T-helper 17 cell (primary cell): Measurements from ENCODE around the gene PAN3. TPM values are rescaled to one million over a fixed set of nuclear protein-coding genes. Genes with fewer than 3 reads are reported as not detected.
A peak's percentile ranks its signal among the peaks of the same experiment; 100 is the strongest.

Source experiments
- ATAC-seq: fragments of 150-1000 bp; cut with Tn5 transposase; 2 replicates; pipeline ENCODE4 v1.10.0; 2021; ENCODE audit warnings: mild to moderate bottlenecking, moderate library complexity
- DNase-seq, 3 donors: peaks; one replicate each; pipeline versions ENCODE4 v3.0.0 to v3.0.0-alpha.2; 2020 to 2021
- H3K9me3 ChIP-seq: one replicate; pipeline ENCODE4 v1.7.0; 2013; ENCODE audit warnings: low read length, mild to moderate bottlenecking; ENCODE audit not compliant: control insufficient read depth, poor library complexity, severe bottlenecking
- H3K27ac Mint-ChIP-seq: one replicate; pipeline ENCODE4 v1.8.0; 2022; ENCODE audit warnings: mild to moderate bottlenecking, moderate library complexity, mixed read lengths
- H3K27me3 Mint-ChIP-seq: one replicate; pipeline ENCODE4 v1.8.0; 2022; ENCODE audit warnings: mixed read lengths
- H3K36me3 Mint-ChIP-seq: one replicate; pipeline ENCODE4 v1.8.0; 2022; ENCODE audit warnings: low read depth, mixed read lengths
- H3K4me1 Mint-ChIP-seq: one replicate; pipeline ENCODE4 v1.8.0; 2022; ENCODE audit warnings: mild to moderate bottlenecking, mixed read lengths
- H3K4me3 Mint-ChIP-seq: one replicate; pipeline ENCODE4 v1.8.0; 2022; ENCODE audit warnings: mild to moderate bottlenecking, moderate library complexity, mixed read lengths
- total RNA-seq, 4 donors: library from RNA in 2 of 4; stranded (reverse) in 2 of 4; gene quantifications; one replicate each; pipeline ENCODE4 v1.2.3 and lab custom pipeline; 2022 to 2026

The PAN3 gene
- total RNA-seq, 2 donors from 2014 or later, result 67.2 to 70.2 TPM

DNA sequence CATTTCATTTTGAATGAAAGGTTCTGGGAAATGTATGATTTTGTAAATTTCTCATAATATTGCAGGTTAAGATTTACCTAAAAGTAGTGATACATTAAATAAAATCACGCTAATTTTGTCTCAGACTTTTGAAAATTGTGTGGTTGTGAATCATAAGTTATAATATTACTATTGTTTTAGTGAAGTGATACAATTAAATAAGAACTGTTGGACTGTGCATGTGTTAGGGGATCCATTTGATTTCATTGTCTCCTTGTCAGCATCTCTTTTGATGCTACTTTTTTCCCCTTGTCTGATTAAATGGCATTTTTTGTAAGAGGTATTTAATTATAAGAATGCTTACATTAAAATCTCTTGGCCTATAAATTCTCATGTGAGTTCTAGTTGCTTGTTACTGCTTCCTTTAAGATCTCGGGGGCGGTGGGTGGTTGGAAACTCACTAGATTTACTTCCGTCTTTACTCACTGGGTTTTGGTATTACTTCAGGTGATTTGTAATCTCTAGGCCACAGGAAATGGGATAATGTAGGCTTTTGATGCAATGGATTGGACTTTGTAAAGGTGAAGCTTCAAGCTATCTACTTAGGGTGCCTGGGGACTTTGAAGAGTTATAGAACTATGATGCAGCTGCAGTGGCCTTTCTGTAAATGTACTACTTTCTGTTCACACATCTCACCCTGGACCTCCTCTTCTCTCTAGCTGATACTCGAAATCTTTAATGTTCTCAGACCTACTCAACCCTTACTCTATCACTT lies 66.5 kb downstream of the PAN3 start:
- Mint-ChIP-seq H3K27ac (peak overlapping the region; percentile 62), H3K36me3 (peaks cover 6% of the 10 kb centered on the region), H3K27me3 (no peaks in the 10 kb centered on the region), H3K4me1 (peaks cover 35% of the 10 kb centered on the region), H3K4me3 (peak overlapping the region; percentile 39)
- ATAC-seq (no peak), DNase-seq (no peak)
- no peaks in the 10 kb centered on the region for H3K9me3 ChIP-seq

GRCh38 chr13:28218679-28219078 lies 80.3 kb downstream of the PAN3 start:
- peaks cover 2% of the 10 kb centered on the region for H3K36me3 Mint-ChIP-seq
- ATAC-seq (no peak), DNase-seq (no peak)
- no peaks in the 10 kb centered on the region for H3K9me3 ChIP-seq
- peak overlapping the region; percentile 45 for H3K27ac Mint-ChIP-seq
- no peak overlapping the region for H3K4me3 Mint-ChIP-seq
- H3K4me1 Mint-ChIP-seq, result peaks cover 4% of the 10 kb centered on the region
- no peaks in the 10 kb centered on the region for H3K27me3 Mint-ChIP-seq

DNA sequence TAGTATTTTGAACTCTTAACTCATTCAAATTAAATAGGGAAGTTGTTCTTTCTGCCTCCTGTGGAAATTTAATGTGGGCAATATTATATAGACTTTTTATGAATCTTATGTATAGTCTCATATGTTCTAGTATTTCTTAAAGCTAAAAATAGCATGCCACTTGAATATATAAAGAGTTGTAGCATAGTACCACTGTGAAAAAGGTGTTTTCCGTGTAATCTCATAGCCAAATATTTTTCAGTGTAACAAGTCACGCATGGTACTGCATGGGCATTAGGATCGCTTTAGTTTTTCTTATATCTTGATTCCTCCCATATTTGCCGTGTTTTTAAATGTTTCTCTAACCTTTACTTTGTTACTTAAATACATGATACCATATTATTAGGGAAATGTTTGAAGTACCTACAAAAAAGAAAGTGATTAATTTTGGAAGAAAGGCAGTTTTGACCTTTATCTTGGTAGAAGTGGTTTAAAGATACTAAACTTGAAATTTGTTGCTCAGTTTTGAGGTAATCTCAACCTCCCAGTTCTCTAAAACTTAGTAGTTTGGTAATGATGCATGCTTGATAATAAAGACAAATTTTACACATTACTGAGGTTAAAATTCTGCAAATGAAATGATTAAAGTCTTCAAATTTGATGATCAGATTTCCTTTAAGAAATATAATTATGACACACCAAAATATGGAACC lies 81.2 kb downstream of the PAN3 start:
- Mint-ChIP-seq H3K4me3 (no peak overlapping the region), H3K4me1 (peaks cover 4% of the 10 kb centered on the region), H3K27ac (no peak overlapping the region), H3K36me3 (peaks cover 2% of the 10 kb centered on the region), H3K27me3 (no peaks in the 10 kb centered on the region)
- ATAC-seq (no peak), DNase-seq (no peak)
- H3K9me3 ChIP-seq, result no peaks in the 10 kb centered on the region

DNA sequence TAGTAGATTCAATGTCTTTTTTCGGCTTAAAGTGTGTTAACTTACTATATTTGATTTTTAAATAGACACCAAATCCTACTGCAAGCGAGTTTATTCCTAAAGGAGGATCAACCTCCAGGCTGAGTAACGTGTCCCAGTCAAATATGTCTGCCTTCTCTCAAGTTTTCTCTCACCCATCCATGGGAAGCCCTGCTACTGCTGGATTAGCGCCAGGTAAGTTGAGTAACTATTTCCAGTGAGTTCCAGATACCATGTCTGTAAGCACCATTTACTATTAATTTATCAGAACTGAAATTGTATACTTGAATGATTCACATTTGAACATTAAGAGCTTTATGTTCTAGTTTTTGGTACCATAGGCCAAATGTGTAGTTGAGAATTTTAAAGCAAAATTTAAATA lies 81.8 kb downstream of the PAN3 start:
- H3K27me3 Mint-ChIP-seq, result no peaks in the 10 kb centered on the region
- no peak overlapping the region for H3K27ac Mint-ChIP-seq
- no peaks in the 10 kb centered on the region for H3K9me3 ChIP-seq
- DNase-seq (no peak), ATAC-seq (no peak)
- peaks cover 2% of the 10 kb centered on the region for H3K36me3 Mint-ChIP-seq
- peaks cover 4% of the 10 kb centered on the region for H3K4me1 Mint-ChIP-seq
- no peak overlapping the region for H3K4me3 Mint-ChIP-seq

GRCh38 chr13:28229522-28230411 lies 91.4 kb downstream of the PAN3 start:
- DNase-seq (no peak), ATAC-seq (no peak)
- H3K27ac Mint-ChIP-seq, result peak overlapping the region; percentile 77
- H3K36me3 Mint-ChIP-seq, result peaks cover 2% of the 10 kb centered on the region
- H3K9me3 ChIP-seq, result no peaks in the 10 kb centered on the region
- H3K4me3 Mint-ChIP-seq, result no peak overlapping the region
- H3K4me1 Mint-ChIP-seq, result peaks cover 15% of the 10 kb centered on the region
- no peaks in the 10 kb centered on the region for H3K27me3 Mint-ChIP-seq

GRCh38 chr13:28231642-28232041 lies 93.3 kb downstream of the PAN3 start:
- no peak overlapping the region for H3K27ac Mint-ChIP-seq
- ATAC-seq, result no peak
- no peak overlapping the region for H3K4me3 Mint-ChIP-seq
- no peaks in the 10 kb centered on the region for H3K9me3 ChIP-seq
- no peak for DNase-seq
- H3K4me1 Mint-ChIP-seq, result peaks cover 22% of the 10 kb centered on the region
- H3K27me3 Mint-ChIP-seq, result no peaks in the 10 kb centered on the region
- H3K36me3 Mint-ChIP-seq, result peaks cover 2% of the 10 kb centered on the region

GRCh38 chr13:28237944-28238343 lies 99.6 kb downstream of the PAN3 start:
- Mint-ChIP-seq H3K27me3 (no peaks in the 10 kb centered on the region), H3K4me1 (peaks cover 14% of the 10 kb centered on the region), H3K36me3 (peaks cover under 1% of the 10 kb centered on the region), H3K4me3 (no peak overlapping the region), H3K27ac (no peak overlapping the region)
- no peaks in the 10 kb centered on the region for H3K9me3 ChIP-seq
- DNase-seq, result no peak
- ATAC-seq, result no peak

GRCh38 chr13:28239374-28239773 lies 101.0 kb downstream of the PAN3 start:
- H3K27ac Mint-ChIP-seq, result no peak overlapping the region
- no peak for DNase-seq
- H3K36me3 Mint-ChIP-seq, result peaks cover 2% of the 10 kb centered on the region
- H3K27me3 Mint-ChIP-seq, result no peaks in the 10 kb centered on the region
- ATAC-seq, result no peak
- no peak overlapping the region for H3K4me3 Mint-ChIP-seq
- H3K9me3 ChIP-seq, result no peaks in the 10 kb centered on the region
- peaks cover 14% of the 10 kb centered on the region for H3K4me1 Mint-ChIP-seq

DNA sequence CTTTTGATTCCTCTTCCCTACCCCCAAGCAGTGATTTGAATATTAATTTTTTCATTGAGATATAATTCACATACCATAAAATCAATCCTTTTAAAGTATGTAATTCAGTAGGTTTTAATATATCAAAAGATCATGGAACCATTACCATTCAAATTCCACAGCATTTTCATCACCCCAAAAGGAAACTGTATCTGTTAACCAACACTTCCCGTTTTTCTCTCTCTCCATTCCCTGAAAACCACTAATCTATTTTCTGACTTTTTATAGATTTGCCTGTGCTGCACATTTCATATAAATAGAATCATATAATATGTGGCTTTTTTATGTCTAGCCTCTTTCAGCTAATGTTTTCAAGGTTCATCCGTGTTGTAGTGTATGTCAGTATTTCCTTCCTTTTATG lies 107.1 kb downstream of the PAN3 start:
- H3K4me3 Mint-ChIP-seq, result no peak overlapping the region
- H3K27ac Mint-ChIP-seq, result no peak overlapping the region
- H3K36me3 Mint-ChIP-seq, result peaks cover 2% of the 10 kb centered on the region
- DNase-seq, result no peak
- H3K27me3 Mint-ChIP-seq, result no peaks in the 10 kb centered on the region
- no peak for ATAC-seq
- H3K9me3 ChIP-seq, result no peaks in the 10 kb centered on the region
- H3K4me1 Mint-ChIP-seq, result peaks cover 25% of the 10 kb centered on the region

DNA sequence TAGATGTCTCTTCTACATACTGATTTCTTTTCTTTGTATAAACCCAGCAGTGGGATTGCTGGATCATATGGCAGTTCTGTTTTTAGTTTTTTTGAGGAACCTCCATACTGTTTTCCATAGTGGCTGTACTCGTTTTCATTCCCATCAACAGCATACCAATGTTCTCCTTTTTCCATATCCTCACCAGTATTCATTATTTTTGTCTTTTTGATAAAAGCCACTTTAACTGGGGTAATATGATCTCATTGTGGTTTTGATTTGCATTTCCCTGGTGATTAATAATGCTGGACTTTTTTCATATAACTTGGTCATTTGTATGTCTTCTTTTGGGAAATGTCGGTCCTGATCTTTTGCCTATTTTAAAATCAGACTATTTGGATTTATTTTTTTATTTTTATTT lies 108.5 kb downstream of the PAN3 start:
- DNase-seq (no peak), ATAC-seq (no peak)
- Mint-ChIP-seq H3K36me3 (peaks cover 7% of the 10 kb centered on the region), H3K4me3 (no peak overlapping the region), H3K27ac (no peak overlapping the region), H3K27me3 (no peaks in the 10 kb centered on the region), H3K4me1 (peaks cover 35% of the 10 kb centered on the region)
- H3K9me3 ChIP-seq, result no peaks in the 10 kb centered on the region

GRCh38 chr13:28248080-28248479 lies 109.7 kb downstream of the PAN3 start:
- H3K9me3 ChIP-seq, result no peaks in the 10 kb centered on the region
- DNase-seq (no peak), ATAC-seq (no peak)
- Mint-ChIP-seq H3K27me3 (no peaks in the 10 kb centered on the region), H3K4me3 (peak overlapping the region; percentile 19), H3K36me3 (peaks cover 5% of the 10 kb centered on the region), H3K27ac (peak overlapping the region; percentile 57), H3K4me1 (peaks cover 32% of the 10 kb centered on the region)

DNA sequence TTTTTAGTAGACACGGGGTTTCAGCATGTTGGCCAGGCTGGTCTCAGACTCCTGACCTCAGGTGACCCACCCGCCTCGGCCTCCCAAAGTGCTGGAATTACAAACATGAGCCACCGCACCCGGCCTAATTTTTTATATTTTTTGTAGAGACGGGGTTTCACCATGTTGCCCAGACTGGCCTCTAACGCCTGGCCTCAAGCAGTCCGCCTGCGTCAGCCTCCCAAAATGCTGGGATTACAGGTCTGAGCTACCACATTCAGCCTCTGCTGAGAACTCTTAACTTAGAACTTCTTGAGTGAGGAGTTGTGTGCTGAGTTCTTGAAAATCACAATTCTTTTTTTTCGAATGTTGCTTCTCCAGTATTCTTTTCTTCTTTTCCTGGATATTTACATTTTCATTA lies 112.2 kb downstream of the PAN3 start:
- H3K4me1 Mint-ChIP-seq, result peaks cover 39% of the 10 kb centered on the region
- DNase-seq (no peak), ATAC-seq (no peak)

DNA sequence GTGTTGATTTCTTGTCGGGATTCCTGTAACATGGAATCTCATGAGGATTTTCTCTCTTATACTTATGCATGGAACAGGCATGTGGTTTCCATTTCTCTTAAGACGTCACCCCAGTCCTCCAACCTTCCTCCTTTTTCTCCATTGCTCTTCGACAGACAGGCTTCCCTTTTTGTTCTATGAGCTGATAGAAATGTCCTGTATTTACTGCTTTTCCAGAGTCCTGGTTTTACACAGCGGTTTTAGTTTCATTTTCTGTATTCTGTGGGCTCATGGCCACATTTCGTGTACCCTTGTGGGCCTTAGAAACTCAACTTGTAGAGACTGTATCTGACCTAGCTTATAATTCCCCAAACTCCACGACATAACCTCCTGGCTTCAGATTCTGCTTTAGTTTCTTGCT lies 113.1 kb downstream of the PAN3 start:
- ATAC-seq, result no peak
- Mint-ChIP-seq H3K36me3 (peaks cover 8% of the 10 kb centered on the region), H3K27me3 (no peaks in the 10 kb centered on the region)

More for the DNA sequence above, 112.2 kb downstream of the PAN3 start:
- H3K27me3 Mint-ChIP-seq, result no peaks in the 10 kb centered on the region
- peak overlapping the region; percentile 74 for H3K27ac Mint-ChIP-seq
- peaks cover 5% of the 10 kb centered on the region for H3K36me3 Mint-ChIP-seq
- H3K4me3 Mint-ChIP-seq, result no peak overlapping the region
- H3K9me3 ChIP-seq, result no peaks in the 10 kb centered on the region

More for the DNA sequence above, 113.1 kb downstream of the PAN3 start:
- no peak overlapping the region for H3K4me3 Mint-ChIP-seq
- DNase-seq, result no peak
- H3K27ac Mint-ChIP-seq, result peak overlapping the region; percentile 74
- no peaks in the 10 kb centered on the region for H3K9me3 ChIP-seq
- peaks cover 37% of the 10 kb centered on the region for H3K4me1 Mint-ChIP-seq
